Measurements from ENCODE around the gene SETD5.
"Not testable (repeated sequence)": the region's sequence is repeated elsewhere in the genome, so short reads cannot be mapped to it uniquely, and the experiment has no call there.

The SETD5 gene

GRCh38 chr3:9468460-9468859, 71.0 kb downstream of the SETD5 start:
- no peak for DNase-seq

GRCh38 chr3:9469986-9470385, 72.6 kb downstream of the SETD5 start:
- no peak for DNase-seq

GRCh38 chr3:9473496-9474065, 76.2 kb downstream of the SETD5 start:
- DNase-seq = no peak

- no peak for DNase-seq
Observed at GRCh38 chr3:9474482-9474881, 77.1 kb downstream of the SETD5 start.

- DNase-seq = no peak
Observed at GRCh38 chr3:9476935-9477334, 79.5 kb downstream of the SETD5 start.

DNA sequence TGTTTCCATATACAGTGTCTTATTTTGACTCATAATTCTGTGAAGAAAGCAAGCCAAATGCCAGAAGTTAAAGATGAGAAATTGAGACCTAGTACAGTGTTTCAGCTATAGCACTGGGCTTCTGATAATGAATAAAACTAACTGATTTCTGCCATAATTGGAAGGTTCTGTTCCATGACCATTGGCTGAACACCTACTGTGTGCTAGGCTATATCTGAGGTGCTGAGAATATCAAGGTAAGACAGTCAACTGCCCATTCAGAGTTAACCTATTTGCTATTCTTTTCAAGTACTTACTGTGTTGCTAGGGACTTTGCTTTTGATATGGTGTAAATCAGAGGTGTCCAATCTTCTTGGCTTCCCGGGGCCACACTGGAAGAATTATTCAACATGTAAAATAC, 82.8 kb downstream of the SETD5 start:
- DNase-seq = no peak

- no peak for DNase-seq
Observed at GRCh38 chr3:9485248-9485647, 87.8 kb downstream of the SETD5 start.

- no peak for DNase-seq
Observed at GRCh38 chr3:9491506-9491905, 94.1 kb downstream of the SETD5 start.

- DNase-seq = not testable (repeated sequence)
Observed at GRCh38 chr3:9494036-9494435, 96.6 kb downstream of the SETD5 start.

DNA sequence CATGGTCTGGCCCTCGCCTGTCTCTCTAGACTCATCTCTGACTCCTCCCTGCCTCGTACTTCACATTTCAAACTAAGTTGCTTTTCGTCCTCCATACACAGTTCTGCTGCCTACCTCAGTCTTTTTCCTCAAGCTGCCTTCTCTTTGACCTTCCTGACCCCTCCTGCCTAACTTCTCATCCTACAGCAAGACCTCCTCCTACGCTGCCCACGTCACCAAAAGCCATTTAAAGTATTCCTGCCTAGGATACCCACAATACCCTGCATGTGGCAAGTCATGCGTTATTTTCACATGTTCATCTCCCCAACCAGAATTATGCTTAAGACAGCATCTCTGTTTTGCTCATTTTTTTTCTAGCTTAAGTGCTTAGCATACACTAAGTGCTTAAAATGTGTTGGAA, 99.5 kb downstream of the SETD5 start:
- DNase-seq = no peak

- no peak for DNase-seq
Observed at GRCh38 chr3:9497821-9498565, 100.6 kb downstream of the SETD5 start.

DNA sequence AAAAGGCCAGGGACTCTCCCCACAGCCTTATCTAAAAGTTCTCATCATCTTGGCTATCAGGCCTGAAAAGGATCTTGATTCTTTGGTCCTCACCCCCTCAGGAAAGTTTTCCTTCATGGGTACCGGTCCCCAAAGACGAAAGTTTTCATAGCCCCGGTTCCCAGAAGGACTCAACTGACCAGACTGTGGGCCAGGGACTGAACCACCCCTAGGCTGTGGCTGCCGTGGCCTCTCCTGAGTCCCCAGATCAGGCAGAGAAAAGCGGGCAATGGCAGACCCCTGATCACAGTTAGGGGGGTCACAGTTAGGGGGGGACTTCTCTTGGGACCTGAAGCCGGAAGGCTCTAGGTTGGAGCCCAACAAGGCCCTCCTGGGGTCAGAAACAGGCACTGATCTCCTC, 101.4 kb downstream of the SETD5 start:
- no peak for DNase-seq

GRCh38 chr3:9499455-9500107, 102.2 kb downstream of the SETD5 start:
- DNase-seq = no peak

- DNase-seq = peak; percentile 22
Observed at GRCh38 chr3:9500108-9501050, 103.0 kb downstream of the SETD5 start.

DNA sequence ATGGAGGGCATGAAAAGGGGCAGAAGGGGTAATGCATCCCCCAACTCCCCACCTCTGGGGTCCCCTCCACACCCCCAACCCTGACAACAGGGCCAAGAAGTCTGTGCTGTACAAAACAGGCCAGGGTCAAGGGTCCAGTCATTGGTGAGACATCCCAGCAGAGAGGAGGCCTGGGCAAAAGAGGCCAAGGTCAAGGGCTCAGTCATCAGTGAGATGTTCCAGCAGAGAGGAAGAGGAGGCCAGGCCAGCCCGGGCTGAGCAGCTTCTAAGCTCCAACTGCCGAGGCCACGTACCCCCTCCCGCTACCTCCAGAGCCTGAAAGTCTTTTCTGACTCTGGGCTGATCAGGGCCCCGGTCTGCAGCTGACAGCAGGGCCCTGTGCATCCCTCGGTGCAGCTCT, 103.8 kb downstream of the SETD5 start:
- no peak for DNase-seq

DNA sequence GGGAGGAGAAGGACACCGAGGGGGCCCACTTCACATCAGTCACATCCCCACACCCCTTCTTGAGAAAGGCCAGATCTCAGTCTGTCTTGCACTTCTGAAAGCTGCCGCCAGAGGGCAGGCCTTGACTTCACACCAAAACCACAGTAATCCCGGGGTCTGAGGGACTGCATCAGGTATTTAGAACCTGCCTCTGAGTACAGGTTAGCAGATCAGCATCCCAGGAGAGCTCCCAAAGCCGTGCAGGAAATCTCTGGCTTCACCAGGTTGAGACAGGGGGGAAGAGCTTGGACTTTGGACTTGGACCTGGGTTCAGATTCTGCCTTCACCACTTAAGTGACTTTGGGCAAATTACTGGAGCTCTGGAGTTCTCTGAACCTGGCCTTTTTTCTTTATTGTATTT, 105.9 kb downstream of the SETD5 start:
- DNase-seq = peak; percentile 67

GRCh38 chr3:9507586-9508578, 110.5 kb downstream of the SETD5 start:
- no peak for DNase-seq

DNA sequence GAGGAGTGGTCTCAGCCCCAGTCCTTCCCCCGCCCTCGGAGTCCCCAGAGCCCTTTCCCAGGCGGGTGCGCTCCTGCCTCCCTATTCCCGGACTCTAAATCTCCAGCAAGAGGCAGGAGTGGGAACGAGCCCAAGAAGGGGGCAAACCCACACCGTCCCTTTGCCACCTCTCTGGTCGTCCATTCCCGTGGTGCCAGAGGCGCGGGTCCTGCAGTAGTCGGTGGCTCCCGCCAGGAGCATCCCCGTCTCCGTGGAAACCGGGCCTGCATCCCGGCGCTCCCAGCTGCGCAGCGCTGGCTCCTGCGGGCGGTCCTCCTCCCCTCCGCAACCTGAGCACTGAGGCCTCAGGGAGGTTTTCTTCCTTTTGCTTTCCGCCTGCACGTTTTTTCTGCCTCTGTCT, 111.4 kb downstream of the SETD5 start:
- DNase-seq = no peak

DNA sequence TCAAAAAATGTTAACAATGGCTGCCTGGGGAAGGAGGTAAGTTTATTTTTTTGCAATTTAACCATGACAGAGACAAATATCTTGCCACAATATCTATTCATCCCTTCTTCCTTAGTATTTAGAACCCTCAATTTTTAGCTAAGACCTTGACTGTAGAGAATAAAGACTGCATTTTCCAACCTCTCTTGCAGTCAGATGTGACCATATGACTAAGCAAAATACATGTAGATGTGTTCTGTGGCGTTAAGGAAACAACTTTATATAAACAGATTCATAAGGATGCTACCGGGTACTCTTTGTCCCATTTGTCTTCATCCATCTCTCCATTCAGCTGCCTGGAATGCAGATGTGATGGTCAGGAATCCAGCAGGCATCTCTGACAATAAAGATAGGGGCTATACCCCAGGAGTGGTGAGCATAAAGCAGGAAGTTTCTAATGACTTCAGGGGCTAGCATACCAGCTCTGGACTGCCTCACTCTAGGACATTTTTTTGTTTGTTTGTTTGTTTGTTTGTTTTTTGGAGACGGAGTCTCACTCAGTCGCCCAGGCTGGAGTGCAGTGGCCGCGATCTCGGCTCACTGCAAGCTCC, 115.1 kb downstream of the SETD5 start:
- DNase-seq = no peak

- DNase-seq = no peak
Observed at GRCh38 chr3:9514306-9514705, 116.9 kb downstream of the SETD5 start.

- no peak for DNase-seq
Observed at GRCh38 chr3:9514956-9515355, 117.5 kb downstream of the SETD5 start.

GRCh38 chr3:9525078-9525477, 127.7 kb downstream of the SETD5 start:
- no peak for DNase-seq

Measured in CD4-positive, alpha-beta T cell treated with Interleukin-4 for 4 hours (primary cell).